AG09309 (cell line): Measurements from ENCODE around the gene TIGD6.
"Not testable (repeated sequence)": the region's sequence is repeated elsewhere in the genome, so short reads cannot be mapped to it uniquely, and the experiment has no call there.

Experiments used
- DNase-seq: peaks from one replicate; pipeline ENCODE4 v3.0.0-alpha.2; 2010; ENCODE audit warnings: low read depth
- H3K4me3 ChIP-seq: 2 replicates; pipeline ENCODE4 v1.5.1; 2011; ENCODE audit warnings: mild to moderate bottlenecking, low read depth, low read length, moderate library complexity; ENCODE audit not compliant: control insufficient read depth
- TF ChIP-seq, protein P1 (sequence below): IDR thresholded peaks from 2 replicates; pipeline ENCODE4 v1.5.1; 2011; ENCODE audit warnings: mild to moderate bottlenecking, low read depth, low read length, inconsistent platforms; ENCODE audit not compliant: insufficient read depth, control insufficient read depth; ENCODE audit errors: missing control alignments

The TIGD6 gene

DNA sequence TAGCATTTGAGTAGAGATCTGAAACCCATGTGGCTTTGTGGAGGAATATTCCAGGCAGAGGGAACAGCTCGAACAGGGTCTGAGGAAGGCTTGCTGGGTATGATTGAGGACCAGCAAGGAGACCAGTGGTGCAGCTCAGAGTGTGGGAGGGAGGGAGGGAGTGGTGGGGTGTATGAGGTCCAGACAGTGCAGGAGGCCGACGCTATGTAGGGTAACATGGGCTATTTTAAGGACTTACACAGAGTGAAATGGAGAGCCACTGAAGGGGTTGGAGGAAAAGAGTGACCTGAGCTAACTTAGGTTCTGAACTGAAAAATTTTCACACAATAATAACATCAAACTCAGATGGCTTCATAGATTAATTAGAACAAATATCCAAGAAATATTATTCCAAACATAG, 42.0 kb upstream of the TIGD6 start:
- DNase-seq: no peak
- no peak overlapping the region for H3K4me3 ChIP-seq
- TF ChIP-seq, protein P1, sequence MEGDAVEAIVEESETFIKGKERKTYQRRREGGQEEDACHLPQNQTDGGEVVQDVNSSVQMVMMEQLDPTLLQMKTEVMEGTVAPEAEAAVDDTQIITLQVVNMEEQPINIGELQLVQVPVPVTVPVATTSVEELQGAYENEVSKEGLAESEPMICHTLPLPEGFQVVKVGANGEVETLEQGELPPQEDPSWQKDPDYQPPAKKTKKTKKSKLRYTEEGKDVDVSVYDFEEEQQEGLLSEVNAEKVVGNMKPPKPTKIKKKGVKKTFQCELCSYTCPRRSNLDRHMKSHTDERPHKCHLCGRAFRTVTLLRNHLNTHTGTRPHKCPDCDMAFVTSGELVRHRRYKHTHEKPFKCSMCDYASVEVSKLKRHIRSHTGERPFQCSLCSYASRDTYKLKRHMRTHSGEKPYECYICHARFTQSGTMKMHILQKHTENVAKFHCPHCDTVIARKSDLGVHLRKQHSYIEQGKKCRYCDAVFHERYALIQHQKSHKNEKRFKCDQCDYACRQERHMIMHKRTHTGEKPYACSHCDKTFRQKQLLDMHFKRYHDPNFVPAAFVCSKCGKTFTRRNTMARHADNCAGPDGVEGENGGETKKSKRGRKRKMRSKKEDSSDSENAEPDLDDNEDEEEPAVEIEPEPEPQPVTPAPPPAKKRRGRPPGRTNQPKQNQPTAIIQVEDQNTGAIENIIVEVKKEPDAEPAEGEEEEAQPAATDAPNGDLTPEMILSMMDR: no peak

DNA sequence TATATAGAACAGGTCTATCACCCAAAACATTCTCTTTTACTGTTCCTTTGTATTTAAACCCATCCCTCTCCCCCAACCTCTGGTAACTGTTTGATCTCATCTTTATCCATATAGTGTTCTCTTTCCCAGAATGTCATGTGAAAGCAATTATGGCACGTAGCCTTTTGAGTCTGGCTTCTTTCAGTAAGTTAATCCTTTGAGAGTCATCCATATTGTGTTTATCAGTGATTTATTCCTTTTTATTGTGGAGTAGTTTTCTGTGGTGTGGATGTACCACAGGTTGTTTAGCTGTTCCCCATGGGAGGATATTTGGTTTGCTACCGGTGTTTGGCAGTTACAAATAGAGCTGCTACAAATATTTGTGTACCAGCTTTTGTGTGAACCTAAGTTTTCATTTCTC, 38.1 kb upstream of the TIGD6 start:
- TF ChIP-seq, protein P1: no peak
- no peak for DNase-seq
- H3K4me3 ChIP-seq: no peak overlapping the region

DNA sequence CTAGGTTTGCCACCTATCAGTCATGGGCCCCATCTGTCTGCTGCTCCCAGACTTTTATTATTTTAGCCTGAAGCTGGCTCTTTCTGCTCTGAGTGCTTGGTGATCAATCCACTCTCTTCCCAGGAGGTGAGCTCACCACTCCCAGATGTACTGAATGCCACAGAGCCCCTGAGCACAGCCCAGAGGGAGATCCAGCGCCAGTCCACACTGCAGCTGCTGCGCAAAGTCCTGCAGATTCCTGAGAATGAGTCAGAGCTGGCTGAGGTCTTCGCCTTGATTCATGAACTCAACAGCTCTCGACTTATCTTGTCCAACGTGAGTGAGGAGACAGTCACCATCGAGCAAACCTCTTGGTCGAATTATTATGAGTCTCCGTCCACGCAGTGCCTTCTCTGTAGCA, 36.1 kb upstream of the TIGD6 start:
- TF ChIP-seq, protein P1: no peak
- peak; percentile 93 for DNase-seq
- H3K4me3 ChIP-seq: no peak overlapping the region

DNA sequence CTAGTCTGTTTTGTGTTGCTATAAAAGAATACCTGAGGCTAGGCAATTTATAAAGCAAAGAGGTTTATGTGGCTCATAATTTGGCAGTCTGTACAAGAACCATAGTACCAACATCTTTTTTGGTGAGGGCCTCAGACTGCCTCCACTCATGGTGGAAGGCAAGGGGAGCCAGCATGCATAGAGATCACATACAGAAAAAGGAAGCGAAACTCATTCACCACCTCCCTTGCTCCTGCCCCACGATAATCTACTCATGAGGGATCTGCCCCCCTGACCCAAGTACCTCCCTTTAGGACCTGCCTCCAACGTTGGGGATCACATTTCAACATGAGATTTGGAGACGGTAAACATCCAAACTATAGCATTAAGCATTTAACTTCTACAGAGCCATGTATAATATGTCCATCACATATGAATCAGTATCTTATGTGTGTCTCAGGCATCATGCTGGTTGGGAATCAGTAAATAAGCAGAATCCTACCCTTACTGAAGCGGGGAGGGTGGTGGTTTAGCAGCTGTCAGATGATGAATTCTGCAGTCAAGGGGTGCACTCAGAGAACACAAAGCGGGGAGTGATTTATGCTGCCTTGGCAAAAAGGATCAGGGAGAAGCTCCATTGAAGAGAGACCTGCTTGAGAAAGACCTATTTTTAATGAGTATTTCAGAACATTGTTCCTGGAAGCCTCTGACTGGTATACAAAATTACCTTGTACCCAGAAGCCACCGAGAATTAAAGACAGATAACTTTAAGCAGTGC, 34.9 kb upstream of the TIGD6 start:
- DNase-seq: no peak
- TF ChIP-seq, protein P1: no peak

DNA sequence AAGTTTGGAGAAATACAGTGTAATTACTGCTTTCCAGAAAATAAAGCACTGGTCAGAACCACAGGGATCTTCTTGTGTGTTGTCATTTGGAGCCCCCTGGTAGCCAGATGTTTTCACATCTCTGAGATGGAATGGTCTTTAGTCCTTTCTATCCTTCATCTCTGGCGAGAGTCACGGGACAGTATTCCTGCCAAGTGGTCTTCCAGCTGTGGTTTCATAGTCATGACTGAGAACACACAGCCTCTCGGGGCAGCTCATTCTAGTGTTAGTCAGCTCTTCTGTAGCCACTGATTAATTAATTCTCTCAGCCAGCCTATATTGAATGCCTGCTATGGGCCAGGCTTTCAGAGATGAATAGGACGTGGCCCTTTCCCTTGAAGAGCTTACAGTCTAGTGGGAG, 34.2 kb upstream of the TIGD6 start:
- peak; percentile 63 for DNase-seq
- TF ChIP-seq, protein P1: no peak
- no peak overlapping the region for H3K4me3 ChIP-seq

More for the DNA sequence above, 34.9 kb upstream of the TIGD6 start:
- no peak overlapping the region for H3K4me3 ChIP-seq

DNA sequence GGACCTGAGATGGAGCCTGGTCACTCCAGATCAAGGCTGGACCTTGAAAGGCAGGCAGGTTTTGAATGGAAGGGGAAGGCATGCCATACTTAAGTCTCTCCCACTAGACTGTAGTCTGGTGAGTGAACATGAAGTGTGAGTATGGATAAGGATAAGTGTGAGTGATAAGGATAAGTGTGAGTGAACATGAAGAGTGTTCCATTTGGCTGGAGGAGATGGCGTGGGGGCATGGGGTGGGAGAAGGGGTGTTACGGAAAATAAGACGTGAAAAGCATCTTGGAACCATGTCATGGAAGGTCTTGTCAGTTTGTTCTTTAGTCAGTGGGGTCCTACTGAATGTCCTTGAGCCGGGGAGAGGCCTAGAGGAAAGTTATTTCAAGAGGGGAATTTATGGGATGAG, 32.9 kb upstream of the TIGD6 start:
- no peak for DNase-seq
- TF ChIP-seq, protein P1: no peak
- H3K4me3 ChIP-seq: no peak overlapping the region

DNA sequence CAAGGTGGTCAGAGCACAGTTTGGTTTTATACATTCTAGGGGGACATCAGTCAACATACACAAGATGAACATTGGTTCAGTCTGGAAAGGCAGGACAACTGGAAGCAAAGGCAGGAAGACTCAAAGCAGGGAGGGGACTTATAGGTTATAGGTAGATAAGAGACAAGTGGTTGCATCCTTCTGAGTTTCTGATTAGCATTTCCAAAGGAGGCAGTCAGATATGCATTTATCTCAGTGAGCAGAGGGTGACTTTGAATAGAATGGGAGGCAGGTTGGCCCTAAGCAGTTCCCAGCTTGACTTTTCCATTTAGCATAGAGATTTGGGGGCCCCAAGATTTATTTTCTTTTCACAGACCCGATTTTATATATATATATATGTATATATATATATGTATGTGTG, 27.6 kb upstream of the TIGD6 start:
- not testable (repeated sequence) for H3K4me3 ChIP-seq

More for the DNA sequence above, 27.6 kb upstream of the TIGD6 start:
- DNase-seq: not testable (repeated sequence)
